ENCODE measurements around the gene DCAF7.

- no peak for TF ChIP-seq CTCF (IDR thresholded peaks at IDR 0.05; ENCODE audit: low read depth, low read length, poor library complexity, severe bottlenecking)
- no peak for TF ChIP-seq EZH2phosphoT487 (IDR thresholded peaks at IDR 0.05; ENCODE audit: borderline replicate concordance, low read length)
These were observed 37.9 kb upstream of the DCAF7 start for GRCh38 chr17:63512388-63512787.
